Skeletal muscle satellite cell (primary cell): Measurements from ENCODE around the gene CCDC24.

Experiments
- H3K27me3 ChIP-seq: 2 replicates; pipeline ENCODE4 v1.7.0; 2013; ENCODE audit warnings: low read length; ENCODE audit not compliant: control insufficient read depth, insufficient read depth
- H3K36me3 ChIP-seq: 2 replicates; pipeline ENCODE4 v1.7.0; 2013; ENCODE audit warnings: mild to moderate bottlenecking, control low read depth, low read length; ENCODE audit not compliant: insufficient read depth
- H3K4me1 ChIP-seq: 2 replicates; pipeline ENCODE4 v1.7.0; 2013; ENCODE audit warnings: low read length; ENCODE audit not compliant: control insufficient read depth, insufficient read depth
- H3K4me2 ChIP-seq: 2 replicates; pipeline ENCODE4 v1.7.0; 2013; ENCODE audit warnings: mild to moderate bottlenecking, low read length
- H3K4me3 ChIP-seq: 2 replicates; pipeline ENCODE4 v1.7.0; 2013; ENCODE audit warnings: low read length
- H3K9ac ChIP-seq: 2 replicates; pipeline ENCODE4 v1.7.0; 2013; ENCODE audit warnings: mild to moderate bottlenecking, low read depth, low read length, moderate library complexity
- H3K9me3 ChIP-seq: replicated peaks from 2 replicates; pipeline ENCODE4 v1.7.0; 2013; ENCODE audit warnings: mild to moderate bottlenecking, control low read depth, low read length

Gene CCDC24

GRCh38 chr1:43982808-43983207 lies 8.6 kb upstream of the CCDC24 start:
- Histone ChIP-seq H3K4me1 (peaks cover 35% of the 10 kb centered on the region), H3K27me3 (no peaks in the 10 kb centered on the region), H3K4me2 (peak overlapping the region; percentile 34), H3K9ac (no peak overlapping the region), H3K4me3 (no peak overlapping the region), H3K9me3 (no peaks in the 10 kb centered on the region), H3K36me3 (peaks cover 37% of the 10 kb centered on the region)

GRCh38 chr1:43983253-43983899 lies 8.0 kb upstream of the CCDC24 start:
- Histone ChIP-seq H3K9ac (no peak overlapping the region), H3K4me1 (peaks cover 33% of the 10 kb centered on the region), H3K27me3 (no peaks in the 10 kb centered on the region), H3K9me3 (no peaks in the 10 kb centered on the region), H3K4me2 (peak overlapping the region; percentile 34), H3K36me3 (peaks cover 32% of the 10 kb centered on the region), H3K4me3 (no peak overlapping the region)

GRCh38 chr1:43984855-43985254 lies 6.5 kb upstream of the CCDC24 start:
- no peaks in the 10 kb centered on the region for H3K27me3 ChIP-seq
- no peak overlapping the region for H3K4me3 ChIP-seq
- H3K9me3 ChIP-seq = no peaks in the 10 kb centered on the region
- H3K4me2 ChIP-seq = no peak overlapping the region
- peaks cover 32% of the 10 kb centered on the region for H3K36me3 ChIP-seq
- H3K4me1 ChIP-seq = peaks cover 28% of the 10 kb centered on the region
- H3K9ac ChIP-seq = no peak overlapping the region

- Histone ChIP-seq H3K9me3 (no peaks in the 10 kb centered on the region), H3K4me2 (no peak overlapping the region), H3K4me3 (no peak overlapping the region), H3K27me3 (no peaks in the 10 kb centered on the region), H3K9ac (no peak overlapping the region), H3K36me3 (peaks cover 31% of the 10 kb centered on the region), H3K4me1 (peaks cover 22% of the 10 kb centered on the region)
These were observed 5.3 kb upstream of the CCDC24 start for GRCh38 chr1:43985984-43986595.

- peaks cover 21% of the 10 kb centered on the region for H3K4me1 ChIP-seq
- no peak overlapping the region for H3K4me3 ChIP-seq
- no peak overlapping the region for H3K4me2 ChIP-seq
- no peak overlapping the region for H3K9ac ChIP-seq
- H3K27me3 ChIP-seq = no peaks in the 10 kb centered on the region
- peaks cover 27% of the 10 kb centered on the region for H3K36me3 ChIP-seq
- H3K9me3 ChIP-seq = no peaks in the 10 kb centered on the region
These were observed 4.7 kb upstream of the CCDC24 start for GRCh38 chr1:43986712-43987111.

GRCh38 chr1:43987159-43987902 lies 4.1 kb upstream of the CCDC24 start:
- H3K4me3 ChIP-seq = no peak overlapping the region

GRCh38 chr1:43990271-43991199 lies 864 bp upstream of the CCDC24 start:
- H3K27me3 ChIP-seq = no peaks in the 10 kb centered on the region
- H3K4me2 ChIP-seq = peak overlapping the region; percentile 98
- peak overlapping the region; percentile 80 for H3K9ac ChIP-seq
- H3K9me3 ChIP-seq = no peaks in the 10 kb centered on the region
- H3K4me3 ChIP-seq = peak overlapping the region; percentile 81
- H3K4me1 ChIP-seq = peaks cover 12% of the 10 kb centered on the region
- H3K36me3 ChIP-seq = peaks cover 11% of the 10 kb centered on the region

More at GRCh38 chr1:43987159-43987902, 4.1 kb upstream of the CCDC24 start:
- Histone ChIP-seq H3K4me2 (no peak overlapping the region), H3K4me1 (peaks cover 24% of the 10 kb centered on the region), H3K27me3 (no peaks in the 10 kb centered on the region), H3K9ac (no peak overlapping the region), H3K9me3 (no peaks in the 10 kb centered on the region), H3K36me3 (peaks cover 26% of the 10 kb centered on the region)

- no peaks in the 10 kb centered on the region for H3K27me3 ChIP-seq
- H3K4me1 ChIP-seq = peaks cover 12% of the 10 kb centered on the region
- H3K36me3 ChIP-seq = peaks cover 5% of the 10 kb centered on the region
- no peaks in the 10 kb centered on the region for H3K9me3 ChIP-seq
- peak overlapping the region; percentile 81 for H3K4me3 ChIP-seq
- H3K9ac ChIP-seq = peak overlapping the region; percentile 80
- H3K4me2 ChIP-seq = peak overlapping the region; percentile 98
These were observed 261 bp upstream of the CCDC24 start for GRCh38 chr1:43991200-43991475.

GRCh38 chr1:43992232-43992995 lies 1.0 kb downstream of the CCDC24 start:
- peak overlapping the region; percentile 80 for H3K9ac ChIP-seq
- peak overlapping the region; percentile 81 for H3K4me3 ChIP-seq

GRCh38 chr1:43993206-43993914 lies 2.0 kb downstream of the CCDC24 start:
- Histone ChIP-seq H3K9me3 (no peaks in the 10 kb centered on the region), H3K9ac (no peak overlapping the region), H3K4me1 (peaks cover 12% of the 10 kb centered on the region), H3K4me3 (no peak overlapping the region), H3K36me3 (no peaks in the 10 kb centered on the region), H3K4me2 (no peak overlapping the region), H3K27me3 (no peaks in the 10 kb centered on the region)

More at GRCh38 chr1:43992232-43992995, 1.0 kb downstream of the CCDC24 start:
- H3K4me2 ChIP-seq = peak overlapping the region; percentile 98
- no peaks in the 10 kb centered on the region for H3K36me3 ChIP-seq
- no peaks in the 10 kb centered on the region for H3K9me3 ChIP-seq
- H3K27me3 ChIP-seq = no peaks in the 10 kb centered on the region
- peaks cover 12% of the 10 kb centered on the region for H3K4me1 ChIP-seq
